Measurements from ENCODE around the gene VKORC1.
A peak's percentile ranks its signal among the peaks of the same experiment; 100 is the strongest.

DNA sequence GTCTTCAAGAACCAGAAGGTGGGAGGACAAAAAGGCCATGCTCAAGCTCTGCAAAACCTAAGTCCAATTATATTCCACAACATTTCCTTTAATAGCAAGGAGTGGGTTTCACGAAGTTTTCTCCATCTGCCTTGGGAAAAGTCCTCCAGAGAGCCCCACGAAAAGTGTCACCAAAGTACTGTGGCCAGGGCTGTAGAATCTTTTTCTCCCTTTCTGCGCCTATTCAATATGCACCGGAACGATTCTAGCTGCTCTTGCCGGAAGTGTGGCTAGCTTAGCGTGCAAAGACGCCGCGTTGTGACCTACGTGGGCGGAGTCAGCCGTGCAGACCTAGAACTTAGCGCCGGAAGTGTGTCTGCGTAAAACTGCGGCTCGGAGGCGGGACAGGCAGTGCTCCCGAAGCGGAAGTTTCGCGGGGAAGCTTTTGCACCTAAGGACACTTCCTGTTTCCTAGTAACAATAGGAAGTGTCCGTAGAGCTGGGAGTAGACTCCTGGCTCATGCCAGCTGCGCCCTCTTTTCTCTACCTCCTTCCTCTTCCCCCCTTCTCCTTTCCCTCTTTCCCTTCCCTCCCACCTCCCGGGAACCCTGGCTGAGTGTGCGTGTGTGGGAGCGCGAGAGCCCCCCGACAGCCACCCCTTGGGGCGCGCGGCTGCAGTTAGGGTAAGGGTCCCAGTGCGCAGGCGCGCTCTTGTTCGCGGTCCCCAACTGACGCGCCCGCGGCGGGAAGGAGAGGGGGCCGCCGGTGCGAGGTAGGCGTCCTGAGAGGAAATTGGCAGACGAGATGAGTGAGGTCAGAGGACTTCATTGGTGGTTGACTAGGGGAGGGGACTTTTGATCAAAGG lies 20.4 kb downstream of the VKORC1 start, which contains the start of the genes ZNF646 and ZNF668:
- TF ChIP-seq, protein P1, sequence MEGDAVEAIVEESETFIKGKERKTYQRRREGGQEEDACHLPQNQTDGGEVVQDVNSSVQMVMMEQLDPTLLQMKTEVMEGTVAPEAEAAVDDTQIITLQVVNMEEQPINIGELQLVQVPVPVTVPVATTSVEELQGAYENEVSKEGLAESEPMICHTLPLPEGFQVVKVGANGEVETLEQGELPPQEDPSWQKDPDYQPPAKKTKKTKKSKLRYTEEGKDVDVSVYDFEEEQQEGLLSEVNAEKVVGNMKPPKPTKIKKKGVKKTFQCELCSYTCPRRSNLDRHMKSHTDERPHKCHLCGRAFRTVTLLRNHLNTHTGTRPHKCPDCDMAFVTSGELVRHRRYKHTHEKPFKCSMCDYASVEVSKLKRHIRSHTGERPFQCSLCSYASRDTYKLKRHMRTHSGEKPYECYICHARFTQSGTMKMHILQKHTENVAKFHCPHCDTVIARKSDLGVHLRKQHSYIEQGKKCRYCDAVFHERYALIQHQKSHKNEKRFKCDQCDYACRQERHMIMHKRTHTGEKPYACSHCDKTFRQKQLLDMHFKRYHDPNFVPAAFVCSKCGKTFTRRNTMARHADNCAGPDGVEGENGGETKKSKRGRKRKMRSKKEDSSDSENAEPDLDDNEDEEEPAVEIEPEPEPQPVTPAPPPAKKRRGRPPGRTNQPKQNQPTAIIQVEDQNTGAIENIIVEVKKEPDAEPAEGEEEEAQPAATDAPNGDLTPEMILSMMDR (IDR thresholded peaks at IDR 0.05 in 2 of 3, conservative IDR thresholded peaks at IDR 0.05 in 1 of 3; ENCODE audit: borderline replicate concordance in 1 of 3, insufficient read depth in 1 of 3, low read depth in 2 of 3, low read length in 2 of 3): no peak
- TF ChIP-seq POLR2A (IDR thresholded peaks at IDR 0.05; ENCODE audit: borderline replicate concordance, extremely low read depth, insufficient read depth, insufficient read length): peak; percentile 61

Measured in HCT116 (cell line).